ENCODE results near the gene PTPRT.

- TF ChIP-seq FOXK2 (IDR thresholded peaks at IDR 0.05) = no peak
- no peak for TF ChIP-seq CTBP1 (IDR thresholded peaks at IDR 0.05; ENCODE audit: borderline replicate concordance)
- no peak for TF ChIP-seq LEF1 (IDR thresholded peaks at IDR 0.05; ENCODE audit: borderline replicate concordance)
- TF ChIP-seq BHLHE40 (IDR thresholded peaks at IDR 0.05; ENCODE audit: borderline replicate concordance) = no peak
- no peak for TF ChIP-seq NFRKB (IDR thresholded peaks at IDR 0.05)
- TF ChIP-seq FOXA1 (IDR thresholded peaks at IDR 0.05) = no peak
- no peak for TF ChIP-seq ELF4 (IDR thresholded peaks at IDR 0.05)
- no peak for TF ChIP-seq FOXM1 (IDR thresholded peaks at IDR 0.05; ENCODE audit: borderline replicate concordance)
Measured at GRCh38 chr20:42524058-42524457, 665.6 kb downstream of the PTPRT start.
